DND-41 (cell line): ENCODE data around the gene TRPC4AP.

ENCODE experiments used
- ATAC-seq: fragments of 200-7000 bp; cut with Tn5 transposase; 3 replicates; pipeline ENCODE4 v1.9.1; 2021; ENCODE audit warnings: low read depth; ENCODE audit not compliant: insufficient read depth
- DNase-seq: peaks from one replicate; pipeline ENCODE4 v3.0.0-alpha.2; 2020
- H2AFZ ChIP-seq: 2 replicates; pipeline ENCODE4 v1.6.0; 2012; ENCODE audit warnings: low read depth, low read length
- H3K27ac ChIP-seq: 2 replicates; pipeline ENCODE4 v1.5.1; 2012; ENCODE audit warnings: low read length, inconsistent platforms
- H3K27me3 ChIP-seq: fragments of 200-600 bp; sonication (generic); 2 replicates; pipeline ENCODE4 v1.6.0; 2012; ENCODE audit warnings: low read length, mild to moderate bottlenecking, inconsistent platforms; ENCODE audit not compliant: insufficient read depth, poor library complexity
- H3K36me3 ChIP-seq: 2 replicates; pipeline ENCODE4 v1.5.1; 2012; ENCODE audit warnings: low read length, inconsistent platforms; ENCODE audit not compliant: insufficient read depth
- H3K4me1 ChIP-seq: 2 replicates; pipeline ENCODE4 v1.5.1; 2012; ENCODE audit warnings: mild to moderate bottlenecking, low read length; ENCODE audit not compliant: insufficient read depth
- H3K4me2 ChIP-seq: 2 replicates; pipeline ENCODE4 v1.6.0; 2012; ENCODE audit warnings: mild to moderate bottlenecking, moderate library complexity, low read length, inconsistent platforms; ENCODE audit not compliant: insufficient read depth
- H3K4me3 ChIP-seq, 2 experiments: fragments of 200-600 bp in 1 of 2; shearing (Covaris generic) in 1 of 2; 2 replicates each; pipeline ENCODE4 v1.5.1; 2012 to 2016; ENCODE audit warnings: inconsistent platforms in 2 of 2, low read length in 2 of 2, mild to moderate bottlenecking in 2 of 2, low read depth in 1 of 2, moderate library complexity in 1 of 2
- H3K79me2 ChIP-seq: 2 replicates; pipeline ENCODE4 v1.6.0; 2012; ENCODE audit warnings: low read length, inconsistent platforms; ENCODE audit not compliant: insufficient read depth
- H3K9ac ChIP-seq: 2 replicates; pipeline ENCODE4 v1.6.0; 2012; ENCODE audit warnings: low read depth, mild to moderate bottlenecking, inconsistent platforms, low read length, moderate library complexity
- H3K9me3 ChIP-seq: 2 replicates; pipeline ENCODE4 v1.5.1; 2012; ENCODE audit warnings: low read length, moderate library complexity, mild to moderate bottlenecking, inconsistent platforms; ENCODE audit not compliant: insufficient read depth, severe bottlenecking
- H4K20me1 ChIP-seq: 2 replicates; pipeline ENCODE4 v1.6.0; 2012; ENCODE audit warnings: low read length; ENCODE audit not compliant: insufficient read depth
- EZH2 ChIP-seq: IDR thresholded peaks from 3 replicates; pipeline ENCODE4 v1.6.1; 2012; ENCODE audit warnings: borderline replicate concordance, low read depth, mild to moderate bottlenecking, moderate library complexity, low read length, inconsistent platforms; ENCODE audit not compliant: severe bottlenecking
- TF ChIP-seq, protein P1 (sequence below): IDR thresholded peaks from 2 replicates; pipeline ENCODE4 v1.5.1; 2012; ENCODE audit warnings: borderline replicate concordance, low read length, moderate library complexity, mild to moderate bottlenecking; ENCODE audit not compliant: poor library complexity, severe bottlenecking; ENCODE audit errors: extremely low read depth

Gene TRPC4AP, protein sequence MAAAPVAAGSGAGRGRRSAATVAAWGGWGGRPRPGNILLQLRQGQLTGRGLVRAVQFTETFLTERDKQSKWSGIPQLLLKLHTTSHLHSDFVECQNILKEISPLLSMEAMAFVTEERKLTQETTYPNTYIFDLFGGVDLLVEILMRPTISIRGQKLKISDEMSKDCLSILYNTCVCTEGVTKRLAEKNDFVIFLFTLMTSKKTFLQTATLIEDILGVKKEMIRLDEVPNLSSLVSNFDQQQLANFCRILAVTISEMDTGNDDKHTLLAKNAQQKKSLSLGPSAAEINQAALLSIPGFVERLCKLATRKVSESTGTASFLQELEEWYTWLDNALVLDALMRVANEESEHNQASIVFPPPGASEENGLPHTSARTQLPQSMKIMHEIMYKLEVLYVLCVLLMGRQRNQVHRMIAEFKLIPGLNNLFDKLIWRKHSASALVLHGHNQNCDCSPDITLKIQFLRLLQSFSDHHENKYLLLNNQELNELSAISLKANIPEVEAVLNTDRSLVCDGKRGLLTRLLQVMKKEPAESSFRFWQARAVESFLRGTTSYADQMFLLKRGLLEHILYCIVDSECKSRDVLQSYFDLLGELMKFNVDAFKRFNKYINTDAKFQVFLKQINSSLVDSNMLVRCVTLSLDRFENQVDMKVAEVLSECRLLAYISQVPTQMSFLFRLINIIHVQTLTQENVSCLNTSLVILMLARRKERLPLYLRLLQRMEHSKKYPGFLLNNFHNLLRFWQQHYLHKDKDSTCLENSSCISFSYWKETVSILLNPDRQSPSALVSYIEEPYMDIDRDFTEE

DNA sequence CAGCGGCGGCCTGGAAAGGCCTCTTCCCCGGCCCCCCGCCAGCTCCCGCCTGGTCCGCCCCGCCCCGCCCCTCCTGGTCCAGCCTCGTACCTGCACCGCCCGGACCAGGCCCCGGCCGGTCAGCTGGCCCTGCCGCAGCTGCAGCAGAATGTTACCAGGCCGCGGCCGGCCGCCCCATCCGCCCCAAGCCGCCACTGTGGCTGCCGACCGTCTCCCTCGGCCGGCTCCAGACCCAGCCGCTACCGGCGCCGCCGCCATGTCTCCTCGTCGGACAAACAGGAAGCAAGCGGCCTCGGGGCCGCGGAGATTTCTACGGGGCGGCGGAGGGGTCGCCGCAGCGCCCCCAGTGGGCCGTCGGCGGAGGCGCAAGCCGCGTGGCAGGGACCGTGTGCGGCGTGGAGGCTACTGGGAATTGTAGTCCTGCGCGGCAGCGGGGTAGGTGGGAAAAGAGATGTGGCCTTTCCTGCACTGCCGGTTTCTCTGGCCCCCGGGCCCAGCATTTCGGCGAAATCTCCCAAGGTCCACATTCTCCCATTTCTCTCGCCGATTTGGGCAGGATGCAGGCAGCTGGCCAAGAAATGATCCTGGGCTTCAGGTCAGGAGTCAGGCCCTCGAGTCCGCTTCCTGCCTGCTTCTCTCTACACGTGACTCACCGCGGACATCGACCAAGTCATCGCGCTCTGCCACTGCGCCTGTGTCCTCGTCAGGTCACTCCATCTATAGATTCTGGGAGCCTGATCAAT is at the start of gene TRPC4AP:
Gene TRPC4AP, minus strand, starts transcription at position 284 of the 743 bp plus-strand sequence. Its CDS starts 26 bp downstream, at position 258.
- peaks cover 53% of the 10 kb centered on the region for H3K79me2 ChIP-seq
- H3K27ac ChIP-seq, result peak within 1 kb of the TSS; percentile 84
- H2AFZ ChIP-seq, result peak within 1 kb of the TSS; percentile 94
- peaks cover 15% of the 10 kb centered on the region for H3K36me3 ChIP-seq
- peak within 1 kb of the TSS; percentile 85 for H3K4me2 ChIP-seq
- ATAC-seq (peak; percentile 94), DNase-seq (peak; percentile 92)
- H3K4me3 ChIP-seq, result peak within 1 kb of the TSS; percentile 71 to 97
- peak within 1 kb of the TSS; percentile 90 for H3K9ac ChIP-seq
- peaks cover 49% of the 10 kb centered on the region for H3K4me1 ChIP-seq
- H3K9me3 ChIP-seq, result no peaks in the 10 kb centered on the region
- no peak for TF ChIP-seq EZH2
- TF ChIP-seq, protein P1, sequence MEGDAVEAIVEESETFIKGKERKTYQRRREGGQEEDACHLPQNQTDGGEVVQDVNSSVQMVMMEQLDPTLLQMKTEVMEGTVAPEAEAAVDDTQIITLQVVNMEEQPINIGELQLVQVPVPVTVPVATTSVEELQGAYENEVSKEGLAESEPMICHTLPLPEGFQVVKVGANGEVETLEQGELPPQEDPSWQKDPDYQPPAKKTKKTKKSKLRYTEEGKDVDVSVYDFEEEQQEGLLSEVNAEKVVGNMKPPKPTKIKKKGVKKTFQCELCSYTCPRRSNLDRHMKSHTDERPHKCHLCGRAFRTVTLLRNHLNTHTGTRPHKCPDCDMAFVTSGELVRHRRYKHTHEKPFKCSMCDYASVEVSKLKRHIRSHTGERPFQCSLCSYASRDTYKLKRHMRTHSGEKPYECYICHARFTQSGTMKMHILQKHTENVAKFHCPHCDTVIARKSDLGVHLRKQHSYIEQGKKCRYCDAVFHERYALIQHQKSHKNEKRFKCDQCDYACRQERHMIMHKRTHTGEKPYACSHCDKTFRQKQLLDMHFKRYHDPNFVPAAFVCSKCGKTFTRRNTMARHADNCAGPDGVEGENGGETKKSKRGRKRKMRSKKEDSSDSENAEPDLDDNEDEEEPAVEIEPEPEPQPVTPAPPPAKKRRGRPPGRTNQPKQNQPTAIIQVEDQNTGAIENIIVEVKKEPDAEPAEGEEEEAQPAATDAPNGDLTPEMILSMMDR, result peak; percentile 100
- H4K20me1 ChIP-seq, result peaks cover 18% of the 10 kb centered on the region; the same call in 1 of the 2 replicates
- no peaks in the 10 kb centered on the region for H3K27me3 ChIP-seq

DNA sequence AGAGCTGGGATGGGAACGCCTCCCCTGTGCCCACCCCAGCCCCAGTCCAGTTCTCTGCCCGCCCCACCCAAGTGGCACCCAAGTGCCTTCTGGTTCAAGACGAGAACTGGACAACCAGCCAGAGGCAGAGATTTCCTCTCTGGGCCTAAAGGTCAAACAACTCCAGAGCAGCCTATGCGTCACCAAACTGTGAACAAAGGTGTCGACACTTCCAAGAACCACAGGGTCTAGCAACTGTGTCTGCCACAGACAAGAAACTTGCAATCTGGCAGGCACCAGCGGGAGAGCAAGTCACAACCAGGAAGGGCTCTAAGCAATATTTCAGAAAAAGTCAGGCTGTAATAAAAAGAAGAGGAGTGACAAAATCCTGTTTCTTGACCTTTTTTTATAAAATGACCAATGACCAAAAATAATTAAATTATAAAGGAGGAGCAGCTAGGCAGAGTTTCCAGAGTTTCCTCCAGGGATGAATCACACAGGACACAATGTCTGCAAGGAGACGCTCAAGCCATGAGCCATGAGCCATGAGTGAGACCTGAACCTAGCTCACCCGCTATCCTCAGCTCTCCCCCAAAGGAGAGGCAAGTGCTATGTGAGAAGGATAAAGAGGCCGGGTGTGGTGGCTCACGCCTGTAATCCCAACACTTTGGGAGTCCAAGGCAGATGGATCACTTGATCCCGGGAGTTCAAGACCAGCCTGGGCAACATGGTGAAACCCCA is 43.4 kb upstream of the TRPC4AP start:
- no peak overlapping the region for H3K4me2 ChIP-seq
- H3K4me1 ChIP-seq, result no peaks in the 10 kb centered on the region
- no peaks in the 10 kb centered on the region for H3K27me3 ChIP-seq
- no peak overlapping the region for H3K27ac ChIP-seq
- TF ChIP-seq EZH2, result no peak
- TF ChIP-seq, protein P1, result no peak
- no peak for ATAC-seq
- H3K36me3 ChIP-seq, result peaks cover 81% of the 10 kb centered on the region
- no peak overlapping the region for H2AFZ ChIP-seq
- no peaks in the 10 kb centered on the region for H3K79me2 ChIP-seq
- H3K9me3 ChIP-seq, result no peaks in the 10 kb centered on the region
- no peaks in the 10 kb centered on the region for H4K20me1 ChIP-seq
- no peak for DNase-seq
- H3K9ac ChIP-seq, result no peak overlapping the region
- H3K4me3 ChIP-seq, result no peak overlapping the region

DNA sequence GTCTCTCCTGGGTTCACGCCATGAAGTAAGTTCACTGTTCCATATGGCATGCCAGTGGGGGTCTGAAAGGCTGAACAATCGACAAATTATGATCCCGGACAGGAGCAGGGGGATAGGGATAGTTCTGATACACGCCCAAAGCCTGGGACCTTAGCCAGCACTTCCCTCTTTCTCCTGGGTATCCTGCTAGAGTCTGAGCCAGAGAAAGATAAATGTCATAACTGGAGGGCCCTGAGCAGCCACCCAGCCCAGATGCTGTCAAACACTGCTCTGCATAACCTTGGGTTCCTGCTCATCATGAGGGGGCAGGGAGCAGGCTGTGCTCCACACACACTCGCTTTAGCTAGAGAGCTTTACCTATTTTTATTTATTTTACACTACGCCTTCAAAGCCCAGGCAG is 42.3 kb upstream of the TRPC4AP start:
- Histone ChIP-seq H3K36me3 (peaks cover 81% of the 10 kb centered on the region), H3K4me1 (no peaks in the 10 kb centered on the region), H2AFZ (no peak overlapping the region), H3K9me3 (no peaks in the 10 kb centered on the region), H3K4me3 (no peak overlapping the region), H3K9ac (no peak overlapping the region), H3K79me2 (no peaks in the 10 kb centered on the region), H3K27ac (no peak overlapping the region), H3K4me2 (no peak overlapping the region), H4K20me1 (no peaks in the 10 kb centered on the region), H3K27me3 (no peaks in the 10 kb centered on the region)
- no peak for TF ChIP-seq EZH2
- TF ChIP-seq, protein P1, result no peak
- ATAC-seq (no peak), DNase-seq (no peak)
